SJSA1 (cell line): ENCODE measurements around the gene ZNF24. TPM values are rescaled to one million over a fixed set of nuclear protein-coding genes. Genes with fewer than 3 reads are reported as not detected.

Source experiments
- DNase-seq, 2 experiments: peaks; one replicate each; pipeline ENCODE4 v3.0.0-alpha.2; 2015 to 2020; ENCODE audit warnings: low spot score in 2 of 2, low read depth in 1 of 2
- H3K27ac ChIP-seq: fragments of 250-450 bp; sonication (Bioruptor Pico); 2 replicates; pipeline ENCODE4 v1.5.1; 2020; ENCODE audit warnings: mild to moderate bottlenecking, moderate library complexity
- H3K27me3 ChIP-seq: fragments of 250-450 bp; sonication (Bioruptor Pico); replicated peaks from 2 replicates; pipeline ENCODE4 v1.5.1; 2020; ENCODE audit warnings: mild to moderate bottlenecking, moderate library complexity
- H3K36me3 ChIP-seq: fragments of 250-450 bp; sonication (Bioruptor Pico); 2 replicates; pipeline ENCODE4 v1.5.1; 2020; ENCODE audit warnings: mild to moderate bottlenecking
- H3K4me1 ChIP-seq: fragments of 250-450 bp; sonication (Bioruptor Pico); replicated peaks from 2 replicates; pipeline ENCODE4 v1.6.1; 2021; ENCODE audit warnings: mild to moderate bottlenecking
- H3K4me3 ChIP-seq: fragments of 250-450 bp; sonication (Bioruptor Pico); 2 replicates; pipeline ENCODE4 v1.5.1; 2020; ENCODE audit warnings: mild to moderate bottlenecking
- H3K9me3 ChIP-seq: fragments of 250-450 bp; sonication (Bioruptor Pico); replicated peaks from 2 replicates; pipeline ENCODE4 v1.5.1; 2020; ENCODE audit warnings: mild to moderate bottlenecking
- total RNA-seq: library from RNA; depleted of rRNA; stranded (reverse); fragments of >200 nt; shearing (Covaris generic); gene quantifications from 2 replicates; pipeline ENCODE4 v1.2.3, GENCODE V29; 2014; rRNA removed

The ZNF24 gene
- total RNA-seq, 1 experiment from 2014 or later = 51.3 TPM

- Histone ChIP-seq H3K4me3 (no peak overlapping the region), H3K27ac (no peak overlapping the region), H3K36me3 (peaks cover 70% of the 10 kb centered on the region), H3K27me3 (no peaks in the 10 kb centered on the region), H3K9me3 (peaks cover 51% of the 10 kb centered on the region), H3K4me1 (no peaks in the 10 kb centered on the region)
- no peak for DNase-seq
Observed at GRCh38 chr18:35306588-35307250, 37.5 kb downstream of the ZNF24 start.

- Histone ChIP-seq H3K4me3 (no peak overlapping the region), H3K27ac (no peak overlapping the region), H3K36me3 (peaks cover 81% of the 10 kb centered on the region), H3K27me3 (no peaks in the 10 kb centered on the region), H3K4me1 (no peaks in the 10 kb centered on the region), H3K9me3 (peaks cover 54% of the 10 kb centered on the region)
- DNase-seq = no peak
Observed at GRCh38 chr18:35303610-35304009, 40.6 kb downstream of the ZNF24 start.

GRCh38 chr18:35296060-35296459 is 48.2 kb downstream of the ZNF24 start:
- H3K4me1 ChIP-seq = peaks cover 4% of the 10 kb centered on the region; the same call in 1 of the 2 replicates
- peaks cover 77% of the 10 kb centered on the region for H3K36me3 ChIP-seq
- H3K4me3 ChIP-seq = no peak overlapping the region
- H3K9me3 ChIP-seq = peaks cover 12% of the 10 kb centered on the region
- no peak overlapping the region for H3K27ac ChIP-seq
- DNase-seq = no peak
- H3K27me3 ChIP-seq = no peaks in the 10 kb centered on the region

- Histone ChIP-seq H3K4me1 (peaks cover 5% of the 10 kb centered on the region; the same call in 1 of the 2 replicates), H3K27me3 (no peaks in the 10 kb centered on the region), H3K4me3 (peak overlapping the region; percentile 63), H3K27ac (no peak overlapping the region), H3K36me3 (peaks cover 47% of the 10 kb centered on the region), H3K9me3 (peaks cover 3% of the 10 kb centered on the region; the same call in 1 of the 2 replicates)
- no peak for DNase-seq
Observed at GRCh38 chr18:35291166-35291565, 53.1 kb downstream of the ZNF24 start.

GRCh38 chr18:35290094-35290735 is 54.0 kb downstream of the ZNF24 start, which contains the start of gene ZSCAN30:
Gene ZSCAN30, minus strand, starts transcription at chr18:35290229. Its CDS starts 25,877 bp downstream, at chr18:35264352.
- no peaks in the 10 kb centered on the region for H3K27me3 ChIP-seq
- peaks cover 38% of the 10 kb centered on the region for H3K36me3 ChIP-seq
- H3K4me3 ChIP-seq = peak within 1 kb of the TSS; percentile 63
- peak within 1 kb of the TSS; percentile 60 for H3K27ac ChIP-seq
- peak; percentile 94 to 97 for DNase-seq
- peaks cover 5% of the 10 kb centered on the region; the same call in 1 of the 2 replicates for H3K4me1 ChIP-seq
- no peaks in the 10 kb centered on the region; the same call in 1 of the 2 replicates for H3K9me3 ChIP-seq

- Histone ChIP-seq H3K4me3 (peak overlapping the region; percentile 63), H3K27me3 (no peaks in the 10 kb centered on the region), H3K9me3 (no peaks in the 10 kb centered on the region), H3K36me3 (peaks cover 33% of the 10 kb centered on the region), H3K27ac (peak overlapping the region; percentile 60), H3K4me1 (peaks cover 5% of the 10 kb centered on the region; the same call in 1 of the 2 replicates)
- DNase-seq = no peak
Observed at GRCh38 chr18:35289727-35290093, 54.5 kb downstream of the ZNF24 start.

- peak in 1 of 2 experiments; percentile 23 for DNase-seq
- H3K27me3 ChIP-seq = no peaks in the 10 kb centered on the region
- no peaks in the 10 kb centered on the region for H3K9me3 ChIP-seq
- H3K27ac ChIP-seq = peak overlapping the region; percentile 60
- H3K4me1 ChIP-seq = peaks cover 5% of the 10 kb centered on the region; the same call in 1 of the 2 replicates
- peaks cover 32% of the 10 kb centered on the region for H3K36me3 ChIP-seq
- H3K4me3 ChIP-seq = peak overlapping the region; percentile 63
Observed at GRCh38 chr18:35289293-35289692, 54.9 kb downstream of the ZNF24 start.

GRCh38 chr18:35284841-35285240 is 59.4 kb downstream of the ZNF24 start:
- no peak overlapping the region for H3K4me3 ChIP-seq
- H3K27ac ChIP-seq = no peak overlapping the region
- H3K36me3 ChIP-seq = peaks cover 13% of the 10 kb centered on the region; the same call in 1 of the 2 replicates
- DNase-seq = no peak
- no peaks in the 10 kb centered on the region for H3K27me3 ChIP-seq
- no peaks in the 10 kb centered on the region; the same call in 1 of the 2 replicates for H3K9me3 ChIP-seq
- peaks cover 19% of the 10 kb centered on the region for H3K4me1 ChIP-seq

GRCh38 chr18:35283923-35284794 is 60.1 kb downstream of the ZNF24 start:
- Histone ChIP-seq H3K27me3 (no peaks in the 10 kb centered on the region), H3K27ac (no peak overlapping the region), H3K4me3 (no peak overlapping the region), H3K9me3 (peaks cover 5% of the 10 kb centered on the region), H3K36me3 (peaks cover 13% of the 10 kb centered on the region; the same call in 1 of the 2 replicates), H3K4me1 (peaks cover 19% of the 10 kb centered on the region)
- no peak for DNase-seq

- DNase-seq = peak; percentile 68 to 84
- H3K36me3 ChIP-seq = peaks cover 13% of the 10 kb centered on the region; the same call in 1 of the 2 replicates
- peak overlapping the region; percentile 61 for H3K27ac ChIP-seq
- H3K9me3 ChIP-seq = peaks cover 7% of the 10 kb centered on the region
- H3K4me1 ChIP-seq = peaks cover 19% of the 10 kb centered on the region
- H3K4me3 ChIP-seq = no peak overlapping the region
- H3K27me3 ChIP-seq = no peaks in the 10 kb centered on the region
Observed at GRCh38 chr18:35282353-35282752, 61.9 kb downstream of the ZNF24 start.

Other genes with a start within 250 kb of the ZNF24 start
- gene ZNF397, start 103.4 kb downstream of the ZNF24 start, total RNA-seq = 9.9 and 11.4 TPM in 2 replicates
- 7.5 TPM in 2 replicates for gene ZSCAN30, start 54.2 kb downstream of the ZNF24 start, total RNA-seq
- 0.69 and 0.79 TPM in 2 replicates for gene ZNF396, start 32.9 kb upstream of the ZNF24 start, total RNA-seq
- 5.7 and 7.5 TPM in 2 replicates for gene INO80C, start 153.5 kb upstream of the ZNF24 start, total RNA-seq
- gene GALNT1, start 237.3 kb upstream of the ZNF24 start, total RNA-seq = 117 and 121 TPM in 2 replicates